Osteoblast (primary cell): ENCODE data around the gene THUMPD2. TPM values are rescaled to one million over a fixed set of nuclear protein-coding genes. Genes with fewer than 3 reads are reported as not detected.

Experiments
- DNase-seq: peaks from one replicate; pipeline ENCODE4 v3.0.0; 2011; ENCODE audit warnings: low spot score, mixed read lengths; ENCODE audit not compliant: insufficient read length; ENCODE audit errors: missing footprints
- H2AFZ ChIP-seq: 2 replicates; pipeline ENCODE4 v1.6.0; 2011; ENCODE audit warnings: mild to moderate bottlenecking, low read length
- H3K27ac ChIP-seq: 2 replicates; pipeline ENCODE4 v1.5.1; 2011; ENCODE audit warnings: mild to moderate bottlenecking, low read depth, low read length, moderate library complexity
- H3K27me3 ChIP-seq: 2 replicates; pipeline ENCODE4 v1.6.0; 2012; ENCODE audit warnings: mild to moderate bottlenecking, control low read depth, inconsistent platforms, low read length, moderate library complexity; ENCODE audit not compliant: insufficient read depth
- H3K36me3 ChIP-seq: 2 replicates; pipeline ENCODE4 v1.5.1; 2011; ENCODE audit warnings: mild to moderate bottlenecking, low read length, control low read depth, moderate library complexity; ENCODE audit not compliant: insufficient read depth
- H3K4me1 ChIP-seq: 2 replicates; pipeline ENCODE4 v1.5.1; 2011; ENCODE audit warnings: mild to moderate bottlenecking, low read length, control low read depth, moderate library complexity; ENCODE audit not compliant: insufficient read depth
- H3K4me2 ChIP-seq: 2 replicates; pipeline ENCODE4 v1.6.0; 2011; ENCODE audit warnings: mild to moderate bottlenecking, low read length; ENCODE audit not compliant: insufficient read depth
- H3K4me3 ChIP-seq: fragments of 200-600 bp; sonication (generic); 3 replicates; pipeline ENCODE4 v1.5.1; 2012; ENCODE audit warnings: mild to moderate bottlenecking, low read length, inconsistent platforms; ENCODE audit not compliant: insufficient read depth
- H3K79me2 ChIP-seq: 2 replicates; pipeline ENCODE4 v1.6.0; 2012; ENCODE audit warnings: mild to moderate bottlenecking, low read length, control low read depth, inconsistent platforms; ENCODE audit not compliant: insufficient read depth
- H3K9me3 ChIP-seq: 2 replicates; pipeline ENCODE4 v1.5.1; 2011; ENCODE audit warnings: low read depth, low read length, control low read depth
- H4K20me1 ChIP-seq: 2 replicates; pipeline ENCODE4 v1.6.0; 2012; ENCODE audit warnings: mild to moderate bottlenecking, low read length, control low read depth; ENCODE audit not compliant: insufficient read depth
- CTCF ChIP-seq: IDR thresholded peaks from 2 replicates; pipeline ENCODE4 v1.5.1; 2011; ENCODE audit warnings: mild to moderate bottlenecking, low read depth, low read length, moderate library complexity; ENCODE audit errors: extremely low read depth
- total RNA-seq: library from RNA; depleted of rRNA; stranded (reverse); fragments of >200 nt; gene quantifications from 2 replicates; pipeline ENCODE4 v1.2.3, GENCODE V29; 2012

THUMPD2 gene
- total RNA-seq, 1 donor = 8.0 TPM

- Histone ChIP-seq H3K27me3 (no peaks in the 10 kb centered on the region), H3K36me3 (peaks cover 21% of the 10 kb centered on the region), H3K4me3 (peak overlapping the region; percentile 31), H3K4me2 (peak overlapping the region; percentile 87), H3K9me3 (no peaks in the 10 kb centered on the region), H3K79me2 (peaks cover 29% of the 10 kb centered on the region), H4K20me1 (no peaks in the 10 kb centered on the region), H3K4me1 (peaks cover 50% of the 10 kb centered on the region), H2AFZ (no peak overlapping the region), H3K27ac (peak overlapping the region; percentile 96)
- no peak for DNase-seq
- TF ChIP-seq CTCF = no peak
Measured at GRCh38 chr2:39735648-39736047, 43.4 kb downstream of the THUMPD2 start.

GRCh38 chr2:39734445-39734844, 44.6 kb downstream of the THUMPD2 start:
- Histone ChIP-seq H3K9me3 (no peaks in the 10 kb centered on the region), H3K27me3 (no peaks in the 10 kb centered on the region), H3K4me1 (peaks cover 50% of the 10 kb centered on the region), H3K36me3 (peaks cover 21% of the 10 kb centered on the region), H3K27ac (no peak overlapping the region), H4K20me1 (no peaks in the 10 kb centered on the region), H3K4me3 (no peak overlapping the region), H3K79me2 (peaks cover 29% of the 10 kb centered on the region), H2AFZ (no peak overlapping the region), H3K4me2 (no peak overlapping the region)
- no peak for TF ChIP-seq CTCF
- DNase-seq = no peak

- Histone ChIP-seq H3K4me3 (no peak overlapping the region), H3K4me1 (peaks cover 41% of the 10 kb centered on the region), H3K36me3 (peaks cover 21% of the 10 kb centered on the region), H3K9me3 (no peaks in the 10 kb centered on the region), H3K27ac (no peak overlapping the region), H3K79me2 (peaks cover 29% of the 10 kb centered on the region), H2AFZ (no peak overlapping the region), H3K4me2 (no peak overlapping the region), H3K27me3 (no peaks in the 10 kb centered on the region), H4K20me1 (no peaks in the 10 kb centered on the region)
- no peak for TF ChIP-seq CTCF
- DNase-seq = no peak
Measured at GRCh38 chr2:39733070-39733674, 45.9 kb downstream of the THUMPD2 start.

- no peak for TF ChIP-seq CTCF
- no peak for DNase-seq
Measured at GRCh38 chr2:39732482-39732881, 46.6 kb downstream of the THUMPD2 start.

More at GRCh38 chr2:39732482-39732881, 46.6 kb downstream of the THUMPD2 start:
- H3K4me3 ChIP-seq = no peak overlapping the region
- no peaks in the 10 kb centered on the region for H3K9me3 ChIP-seq
- H3K4me2 ChIP-seq = no peak overlapping the region
- H3K27ac ChIP-seq = no peak overlapping the region
- H3K79me2 ChIP-seq = peaks cover 29% of the 10 kb centered on the region
- H3K36me3 ChIP-seq = peaks cover 21% of the 10 kb centered on the region
- peaks cover 35% of the 10 kb centered on the region for H3K4me1 ChIP-seq
- H2AFZ ChIP-seq = no peak overlapping the region
- no peaks in the 10 kb centered on the region for H3K27me3 ChIP-seq
- no peaks in the 10 kb centered on the region for H4K20me1 ChIP-seq
